Transverse colon (tissue), 4 donors: ENCODE results near the gene MFAP1.

Experiments used
- CTCF ChIP-seq, 5 experiments: fragments of 200-600 bp in 3 of 5; fragments of 450-650 bp in 2 of 5; sonication (generic) in 3 of 5; IDR thresholded peaks; 1 replicate in 2 of 5; 2 replicates in 3 of 5; pipeline ENCODE4 v1.5.1; 2016 to 2017; ENCODE audit warnings: antibody characterized with exemption in 5 of 5, inconsistent platforms in 3 of 5, mild to moderate bottlenecking in 2 of 5, moderate library complexity in 1 of 5
- POLR2A ChIP-seq: fragments of 450-650 bp; IDR thresholded peaks from one replicate; pipeline ENCODE4 v1.6.1; 2016; ENCODE audit warnings: antibody characterized with exemption, mild to moderate bottlenecking, moderate library complexity
- POLR2AphosphoS5 ChIP-seq, 3 donors: sonication (generic); formaldehyde crosslinking; IDR thresholded peaks; one replicate each; pipeline ENCODE4 v1.6.1; 2016; ENCODE audit warnings: antibody characterized with exemption in 3 of 3

DNA sequence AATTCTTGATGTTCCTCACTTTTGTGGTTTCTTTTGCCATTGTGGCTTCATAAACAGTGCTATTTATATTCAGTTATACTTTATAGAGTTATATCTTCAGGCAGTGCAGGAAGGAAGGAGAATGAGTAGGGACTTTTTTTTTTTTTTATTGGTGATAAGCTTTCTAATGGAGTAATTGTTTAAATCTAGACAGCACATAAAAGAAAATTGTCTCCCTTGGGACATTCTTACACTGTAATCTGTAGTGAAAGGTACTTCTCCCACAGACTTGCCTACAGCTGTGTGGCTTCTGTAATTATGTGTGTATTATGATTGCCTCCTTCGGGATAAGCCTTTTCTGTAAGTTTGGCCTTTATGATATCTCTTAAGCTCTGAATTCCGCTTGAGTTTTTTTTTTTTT lies 43.9 kb upstream of the MFAP1 start:
- TF ChIP-seq CTCF (IDR thresholded peaks at IDR 0.05) (no peak), POLR2AphosphoS5 (IDR thresholded peaks at IDR 0.05) (no peak), POLR2A (no peak)
